Dendritic cell treated with granulocyte-macrophage colony-stimulating factor and Interleukin-4, amounts not matched to agents 40 ng/mL and 50 ng/mL, for 4 days (primary cell): ENCODE measurements around the gene MEG3.

Source experiments
- H3K27ac Mint-ChIP-seq: one replicate; pipeline ENCODE4 v1.8.0; 2022; ENCODE audit warnings: mild to moderate bottlenecking, mixed read lengths
- H3K27me3 Mint-ChIP-seq: one replicate; pipeline ENCODE4 v1.8.0; 2022; ENCODE audit warnings: mild to moderate bottlenecking, mixed read lengths
- H3K36me3 Mint-ChIP-seq: one replicate; pipeline ENCODE4 v1.8.0; 2022; ENCODE audit warnings: low read depth, mixed read lengths
- H3K4me1 Mint-ChIP-seq: one replicate; pipeline ENCODE4 v1.8.0; 2022; ENCODE audit warnings: low read depth, mixed read lengths
- H3K4me3 Mint-ChIP-seq: one replicate; pipeline ENCODE4 v1.8.0; 2022; ENCODE audit warnings: mild to moderate bottlenecking, moderate library complexity, mixed read lengths
- H3K9me3 Mint-ChIP-seq: one replicate; pipeline ENCODE4 v1.8.0; 2022; ENCODE audit warnings: mixed read lengths
- intact Hi-C: fragments of 100-400 bp; cut with micrococcal nuclease; formaldehyde crosslinking; loops from one replicate; pipeline ENCODE4 v1.15.0; 2022

The MEG3 gene

GRCh38 chr14:100872259-100873095 is 46.6 kb downstream of the MEG3 start:
- H3K4me1 Mint-ChIP-seq, result no peaks in the 10 kb centered on the region
- no peaks in the 10 kb centered on the region for H3K27me3 Mint-ChIP-seq
- H3K9me3 Mint-ChIP-seq, result no peaks in the 10 kb centered on the region
- no peak overlapping the region for H3K27ac Mint-ChIP-seq
- intact Hi-C loops, result no loop called here
- no peaks in the 10 kb centered on the region for H3K36me3 Mint-ChIP-seq
- no peak overlapping the region for H3K4me3 Mint-ChIP-seq

GRCh38 chr14:100873096-100873482 is 47.2 kb downstream of the MEG3 start:
- Mint-ChIP-seq H3K4me3 (no peak overlapping the region), H3K27ac (no peak overlapping the region), H3K4me1 (no peaks in the 10 kb centered on the region), H3K27me3 (no peaks in the 10 kb centered on the region), H3K36me3 (no peaks in the 10 kb centered on the region), H3K9me3 (no peaks in the 10 kb centered on the region)
- intact Hi-C loops, result no loop called here

DNA sequence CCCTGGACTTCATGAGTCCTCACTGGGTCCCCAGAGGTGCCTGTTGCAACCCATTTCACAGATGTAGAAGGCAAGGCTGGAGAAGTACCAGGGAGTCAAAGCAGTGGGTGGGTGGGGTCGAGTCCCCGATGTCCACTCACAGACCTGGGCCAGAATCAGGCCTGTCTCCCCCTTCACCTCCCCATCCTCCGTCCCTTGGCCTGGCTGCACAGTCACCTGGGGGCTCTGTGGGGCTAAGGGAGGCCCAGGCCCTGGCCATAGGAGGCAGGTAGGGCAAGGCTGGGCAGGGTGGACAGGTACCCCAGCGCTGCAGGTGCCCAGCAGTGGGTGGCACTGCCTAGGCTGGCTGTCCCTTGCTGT is 48.1 kb downstream of the MEG3 start:
- Mint-ChIP-seq H3K4me3 (no peak overlapping the region), H3K27ac (no peak overlapping the region), H3K36me3 (no peaks in the 10 kb centered on the region), H3K4me1 (no peaks in the 10 kb centered on the region), H3K9me3 (no peaks in the 10 kb centered on the region), H3K27me3 (no peaks in the 10 kb centered on the region)
- intact Hi-C loops, result no loop called here

DNA sequence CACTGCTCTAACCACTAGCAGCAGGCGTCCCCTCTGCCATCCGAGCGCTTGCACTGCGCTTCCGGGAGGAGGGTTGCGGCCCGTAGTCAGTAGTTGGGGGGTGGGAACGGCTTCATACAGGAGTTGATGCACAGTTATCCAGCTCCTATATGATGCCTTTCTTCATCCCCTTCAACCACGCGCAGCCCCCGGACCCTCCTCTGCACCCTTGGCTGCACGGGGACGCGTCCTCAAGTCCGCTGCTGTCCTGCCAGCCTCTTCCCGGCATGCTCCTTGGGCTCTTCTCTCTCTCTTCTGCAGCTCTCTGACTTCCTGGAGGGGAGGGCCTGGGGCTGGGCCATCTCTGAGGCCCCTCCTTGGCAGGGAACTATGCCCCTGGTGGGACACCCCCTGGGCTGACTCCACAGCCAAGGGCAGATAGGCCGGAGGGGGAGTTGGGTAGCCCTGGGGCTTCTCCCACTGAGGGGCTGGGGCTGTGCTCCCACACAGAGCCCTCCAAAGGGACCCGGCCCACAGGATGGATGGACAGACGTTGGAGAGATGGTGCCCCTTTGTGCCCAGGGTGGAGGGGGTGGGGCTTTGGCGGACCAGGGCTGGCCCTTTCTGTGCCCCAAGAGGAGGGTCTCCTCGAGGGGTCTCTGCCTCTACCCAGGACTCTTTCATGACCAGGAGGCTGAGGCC is 48.6 kb downstream of the MEG3 start:
- no peaks in the 10 kb centered on the region for H3K36me3 Mint-ChIP-seq
- H3K4me3 Mint-ChIP-seq, result no peak overlapping the region
- intact Hi-C loops, result no loop called here
- no peaks in the 10 kb centered on the region for H3K27me3 Mint-ChIP-seq
- no peaks in the 10 kb centered on the region for H3K9me3 Mint-ChIP-seq
- no peaks in the 10 kb centered on the region for H3K4me1 Mint-ChIP-seq
- no peak overlapping the region for H3K27ac Mint-ChIP-seq

DNA sequence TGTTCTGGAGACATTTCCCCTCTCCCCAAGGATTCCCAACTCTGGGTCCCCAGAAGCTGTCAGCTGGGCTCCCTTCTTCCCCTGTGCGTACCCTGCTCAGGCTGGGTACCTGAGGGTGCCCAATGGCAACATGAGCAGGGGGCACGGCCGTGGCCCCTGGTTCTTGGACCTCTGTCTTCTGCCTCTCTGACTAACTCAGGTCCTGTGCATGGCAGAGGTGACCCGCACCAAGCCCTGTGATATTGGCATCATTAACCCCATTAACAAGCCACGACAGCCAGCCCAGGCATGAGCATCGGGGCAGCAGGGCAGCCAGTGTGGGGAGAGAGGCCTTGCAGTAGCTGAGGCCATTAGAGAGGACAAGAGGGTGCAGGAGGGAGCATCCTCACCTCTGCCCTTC is 49.2 kb downstream of the MEG3 start:
- H3K4me1 Mint-ChIP-seq, result no peaks in the 10 kb centered on the region
- no peaks in the 10 kb centered on the region for H3K36me3 Mint-ChIP-seq
- no peaks in the 10 kb centered on the region for H3K9me3 Mint-ChIP-seq
- H3K27me3 Mint-ChIP-seq, result no peaks in the 10 kb centered on the region
- no peak overlapping the region for H3K4me3 Mint-ChIP-seq
- no peak overlapping the region for H3K27ac Mint-ChIP-seq
- intact Hi-C loops, result no loop called here

DNA sequence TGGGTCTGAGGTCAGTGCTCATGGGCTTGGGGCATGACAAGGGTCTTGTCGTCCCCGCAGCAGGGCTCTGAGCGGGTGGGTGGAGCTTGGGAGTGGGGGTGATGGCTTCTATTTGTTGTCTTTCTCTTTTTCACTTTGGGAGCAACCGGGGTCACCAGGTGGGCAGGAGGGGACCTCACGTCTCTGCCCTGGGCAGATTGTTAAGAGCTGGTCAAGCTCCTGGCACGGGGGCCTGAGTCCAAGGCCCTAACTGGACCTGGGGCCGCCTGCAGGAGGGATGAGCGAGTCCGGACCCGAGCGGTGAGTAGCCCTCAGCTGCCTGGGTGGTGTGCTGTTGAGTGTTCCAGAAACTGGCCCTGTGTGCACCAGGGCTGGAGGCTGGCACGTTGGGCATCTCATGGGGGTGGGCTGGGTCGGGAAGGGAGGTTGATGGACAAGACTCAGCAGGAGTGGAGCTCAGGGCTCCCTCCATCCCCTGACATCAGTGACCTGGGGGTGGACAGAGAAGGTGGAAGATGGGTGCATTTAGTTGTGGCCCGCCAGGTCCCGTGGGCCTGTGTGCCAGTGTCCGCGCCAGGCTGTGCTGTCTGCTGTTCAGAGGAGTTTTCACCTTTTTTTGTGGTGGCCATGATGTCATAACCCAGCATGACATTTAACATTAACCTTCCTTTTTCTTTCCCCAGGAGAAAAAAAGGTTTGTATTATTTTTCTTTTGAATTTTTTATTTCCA is 50.1 kb downstream of the MEG3 start:
- H3K9me3 Mint-ChIP-seq, result no peaks in the 10 kb centered on the region
- H3K4me1 Mint-ChIP-seq, result no peaks in the 10 kb centered on the region
- intact Hi-C loops, result no loop called here
- H3K36me3 Mint-ChIP-seq, result no peaks in the 10 kb centered on the region
- H3K27ac Mint-ChIP-seq, result no peak overlapping the region
- H3K4me3 Mint-ChIP-seq, result no peak overlapping the region
- no peaks in the 10 kb centered on the region for H3K27me3 Mint-ChIP-seq

DNA sequence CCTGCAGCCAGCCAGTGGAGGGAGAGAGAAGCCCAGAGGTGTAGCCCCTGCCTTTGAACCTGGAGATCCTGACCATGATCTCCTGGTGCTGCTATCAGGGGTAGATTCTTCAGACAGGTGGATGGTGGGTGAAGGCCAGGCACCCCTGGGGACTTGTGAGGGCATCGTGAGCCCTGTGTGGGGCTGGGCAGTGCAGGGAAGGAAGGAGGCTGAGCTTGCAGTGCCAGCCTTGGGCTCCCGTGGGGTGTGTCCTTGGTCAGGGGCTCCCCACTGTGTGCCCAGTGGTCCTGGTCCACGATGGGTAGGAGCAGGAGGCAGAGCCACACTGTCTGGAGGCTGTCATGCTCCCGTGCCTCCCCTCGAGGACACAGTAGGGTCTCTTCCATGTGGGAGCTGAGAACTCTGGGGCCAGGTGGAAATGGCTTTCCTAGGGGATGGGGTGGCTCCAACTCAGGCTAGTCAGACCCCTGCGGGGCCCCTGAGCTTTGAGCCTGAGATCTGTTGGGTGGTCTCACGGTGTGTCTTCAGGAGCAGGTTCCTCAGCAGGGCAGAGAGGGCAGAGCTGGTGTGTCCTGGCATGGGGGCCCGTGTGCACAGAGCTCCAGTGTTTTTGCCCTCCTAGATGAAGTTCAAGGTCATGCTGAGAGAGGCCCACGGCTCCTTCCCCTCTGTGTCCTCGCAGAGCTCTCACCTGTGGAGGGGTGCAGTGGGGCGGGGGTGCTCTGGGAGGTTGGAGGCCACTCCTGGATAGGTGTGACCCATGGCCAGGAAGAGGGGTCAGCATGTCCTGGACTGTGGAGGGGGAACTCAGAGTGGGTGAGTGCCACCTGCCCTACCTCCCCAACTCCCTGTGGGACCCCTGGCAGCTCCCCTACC is 52.6 kb downstream of the MEG3 start:
- Mint-ChIP-seq H3K4me1 (no peaks in the 10 kb centered on the region), H3K9me3 (peaks cover 13% of the 10 kb centered on the region), H3K27ac (no peak overlapping the region), H3K36me3 (no peaks in the 10 kb centered on the region), H3K4me3 (no peak overlapping the region), H3K27me3 (no peaks in the 10 kb centered on the region)
- intact Hi-C loops, result no loop called here

DNA sequence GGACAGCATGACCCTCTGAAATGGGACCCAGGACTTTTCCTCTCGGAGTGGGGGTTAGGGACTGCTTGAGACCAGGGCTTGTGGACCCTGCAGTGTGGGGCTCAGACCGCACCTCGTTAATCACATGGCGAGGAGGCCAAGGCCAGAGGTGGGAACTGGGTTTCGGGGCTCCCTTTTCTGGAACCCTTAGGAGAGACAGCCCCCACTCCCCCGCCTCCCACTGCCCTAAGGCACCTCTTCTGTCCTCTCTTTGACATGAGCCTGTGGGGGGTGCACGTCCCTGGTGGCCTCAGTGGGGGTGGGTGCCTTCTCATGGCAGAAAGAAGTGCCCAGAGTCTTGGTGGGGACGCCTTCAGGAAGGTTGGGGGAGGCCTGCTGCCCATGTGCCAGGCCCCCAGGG is 53.3 kb downstream of the MEG3 start:
- no peak overlapping the region for H3K27ac Mint-ChIP-seq
- H3K36me3 Mint-ChIP-seq, result no peaks in the 10 kb centered on the region
- no peak overlapping the region for H3K4me3 Mint-ChIP-seq
- H3K4me1 Mint-ChIP-seq, result no peaks in the 10 kb centered on the region
- intact Hi-C loops, result no loop called here
- peaks cover 13% of the 10 kb centered on the region for H3K9me3 Mint-ChIP-seq
- H3K27me3 Mint-ChIP-seq, result no peaks in the 10 kb centered on the region

- intact Hi-C loops, result no loop called here
- Mint-ChIP-seq H3K4me3 (no peak overlapping the region), H3K9me3 (peaks cover 13% of the 10 kb centered on the region), H3K27me3 (no peaks in the 10 kb centered on the region), H3K4me1 (no peaks in the 10 kb centered on the region), H3K27ac (no peak overlapping the region), H3K36me3 (no peaks in the 10 kb centered on the region)
These were observed 53.9 kb downstream of the MEG3 start for GRCh38 chr14:100879782-100880181.

- intact Hi-C loops, result no loop called here
- Mint-ChIP-seq H3K27ac (no peak overlapping the region), H3K4me3 (no peak overlapping the region), H3K27me3 (peaks cover under 1% of the 10 kb centered on the region), H3K4me1 (no peaks in the 10 kb centered on the region), H3K9me3 (peaks cover 13% of the 10 kb centered on the region), H3K36me3 (no peaks in the 10 kb centered on the region)
These were observed 54.6 kb downstream of the MEG3 start for GRCh38 chr14:100880271-100881101.

DNA sequence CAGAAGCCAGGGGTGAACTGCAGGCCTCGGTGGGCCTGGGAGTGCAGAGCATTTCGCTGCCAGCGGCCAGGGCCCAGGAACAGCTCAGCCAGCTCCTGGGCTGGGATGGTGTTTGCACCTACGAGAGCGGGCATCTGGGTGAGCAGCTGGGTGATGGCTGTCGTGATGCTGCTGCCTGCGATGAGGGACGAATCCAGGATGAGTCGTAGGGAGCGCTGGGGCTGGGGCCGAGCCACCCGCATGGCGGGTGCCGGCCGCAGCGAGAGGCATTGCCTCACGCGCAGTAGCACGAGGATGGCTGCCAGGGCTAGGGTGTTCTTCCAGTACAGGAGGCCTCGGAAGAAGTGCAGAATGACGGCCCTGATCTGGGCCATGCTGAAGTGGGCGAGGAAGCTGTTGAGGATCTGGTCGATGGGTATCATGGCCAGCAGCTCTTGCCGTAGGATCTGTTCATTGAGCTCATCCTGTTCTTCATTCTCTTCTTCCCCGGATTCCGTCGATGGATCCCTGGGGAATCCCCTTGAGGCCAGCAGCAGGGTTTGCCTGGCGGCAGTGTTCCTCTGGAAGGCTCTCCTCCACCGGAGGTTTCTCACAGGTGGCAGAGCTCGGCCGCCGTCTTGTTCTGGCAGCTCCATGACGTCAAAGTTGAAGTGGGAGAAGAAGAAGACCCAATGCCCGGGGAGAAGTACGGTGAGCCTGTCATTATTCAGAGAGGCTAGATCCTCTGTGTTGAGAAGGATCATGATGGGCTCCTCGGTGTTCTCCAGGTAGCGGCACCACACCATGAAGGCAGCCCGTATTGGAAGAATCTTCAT is 55.5 kb downstream of the MEG3 start:
- peaks cover 13% of the 10 kb centered on the region for H3K9me3 Mint-ChIP-seq
- intact Hi-C loops, result no loop called here
- H3K4me1 Mint-ChIP-seq, result no peaks in the 10 kb centered on the region
- H3K36me3 Mint-ChIP-seq, result no peaks in the 10 kb centered on the region
- no peak overlapping the region for H3K4me3 Mint-ChIP-seq
- H3K27me3 Mint-ChIP-seq, result peaks cover 2% of the 10 kb centered on the region
- H3K27ac Mint-ChIP-seq, result no peak overlapping the region

DNA sequence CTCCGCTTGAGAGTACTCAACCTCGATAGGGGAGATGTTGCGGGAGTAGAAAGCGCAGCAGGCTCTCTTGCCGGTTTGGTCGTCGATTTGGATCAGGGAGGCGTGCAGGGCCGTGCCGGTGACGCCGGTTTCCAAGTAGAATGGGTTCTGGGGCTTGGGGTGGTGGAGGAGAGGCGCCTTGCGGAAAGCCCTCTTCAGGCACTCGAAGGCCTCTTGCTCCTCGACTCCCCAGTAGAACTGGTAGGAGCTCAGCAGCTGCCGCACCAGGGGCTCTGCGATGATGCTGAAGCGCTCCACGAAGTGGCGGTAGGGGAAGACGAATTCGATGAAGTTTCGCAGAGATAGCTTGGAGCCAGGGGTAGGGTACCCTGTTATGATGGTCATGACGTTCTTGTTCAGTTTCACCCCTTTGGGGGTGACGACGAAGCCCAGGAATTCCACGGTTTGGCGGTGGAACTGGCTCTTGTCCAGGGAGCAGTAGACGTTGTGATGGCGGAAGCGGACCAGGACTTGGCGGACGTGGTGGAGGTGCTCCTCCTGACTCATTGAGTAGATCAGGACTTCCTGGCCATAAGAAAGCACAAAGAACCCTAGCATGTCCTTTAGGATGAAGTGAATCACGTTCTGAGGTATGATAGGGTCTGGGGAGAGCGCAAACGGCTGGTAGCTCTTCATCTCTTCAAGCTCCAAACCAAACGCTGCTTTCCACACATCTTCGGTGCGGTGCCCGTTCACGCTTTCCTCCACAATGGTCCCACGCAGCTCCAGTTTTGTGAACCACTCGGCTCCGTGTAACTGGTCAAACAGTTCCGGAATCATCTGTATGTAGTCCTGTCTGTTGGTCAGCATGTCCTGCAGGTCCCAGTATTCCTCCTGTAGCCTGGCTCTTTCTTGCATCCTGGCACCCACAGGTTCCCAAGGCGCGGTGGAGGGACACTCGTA is 56.4 kb downstream of the MEG3 start:
- H3K9me3 Mint-ChIP-seq, result peaks cover 13% of the 10 kb centered on the region

More for the DNA sequence above, 56.4 kb downstream of the MEG3 start:
- intact Hi-C loops, result no loop called here
- H3K27ac Mint-ChIP-seq, result no peak overlapping the region
- no peaks in the 10 kb centered on the region for H3K36me3 Mint-ChIP-seq
- H3K27me3 Mint-ChIP-seq, result peaks cover 2% of the 10 kb centered on the region
- H3K4me3 Mint-ChIP-seq, result no peak overlapping the region
- no peaks in the 10 kb centered on the region for H3K4me1 Mint-ChIP-seq
